ENCODE results near the gene UMAD1.

UMAD1 gene

GRCh38 chr7:7764520-7765396 is 124.2 kb downstream of the UMAD1 start:
- no peak for DNase-seq (ENCODE audit: low read depth)

GRCh38 chr7:7765422-7765821 is 124.9 kb downstream of the UMAD1 start:
- no peak for DNase-seq (ENCODE audit: low read depth)

- DNase-seq (ENCODE audit: low read depth), result no peak
Observed at GRCh38 chr7:7766671-7767070, 126.1 kb downstream of the UMAD1 start.

GRCh38 chr7:7768977-7769709 is 128.6 kb downstream of the UMAD1 start:
- DNase-seq (ENCODE audit: low read depth), result no peak

- no peak for DNase-seq (ENCODE audit: low read depth)
Observed at GRCh38 chr7:7769710-7770627, 129.4 kb downstream of the UMAD1 start.

- no peak for DNase-seq (ENCODE audit: low read depth)
Observed at GRCh38 chr7:7771452-7771851, 130.9 kb downstream of the UMAD1 start.

- DNase-seq (ENCODE audit: low read depth), result no peak
Observed at GRCh38 chr7:7772397-7772821, 131.9 kb downstream of the UMAD1 start.

- no peak for DNase-seq (ENCODE audit: low read depth)
Observed at GRCh38 chr7:7773334-7774309, 133.1 kb downstream of the UMAD1 start.

- no peak for DNase-seq (ENCODE audit: low read depth)
Observed at GRCh38 chr7:7779888-7780287, 139.3 kb downstream of the UMAD1 start.

- no peak for DNase-seq (ENCODE audit: low read depth)
Observed at GRCh38 chr7:7783001-7783400, 142.4 kb downstream of the UMAD1 start.

- DNase-seq (ENCODE audit: low read depth), result no peak
Observed at GRCh38 chr7:7785344-7785973, 144.9 kb downstream of the UMAD1 start.

- no peak for DNase-seq (ENCODE audit: low read depth)
Observed at GRCh38 chr7:7786595-7786994, 146.0 kb downstream of the UMAD1 start.

- DNase-seq (ENCODE audit: low read depth), result no peak
Observed at GRCh38 chr7:7789551-7789988, 149.0 kb downstream of the UMAD1 start.

- no peak for DNase-seq (ENCODE audit: low read depth)
Observed at GRCh38 chr7:7790041-7790741, 149.6 kb downstream of the UMAD1 start.

GRCh38 chr7:7791523-7791922 is 151.0 kb downstream of the UMAD1 start:
- DNase-seq (ENCODE audit: low read depth), result no peak

- DNase-seq (ENCODE audit: low read depth), result no peak
Observed at GRCh38 chr7:7792056-7792455, 151.5 kb downstream of the UMAD1 start.

GRCh38 chr7:7793249-7793648 is 152.7 kb downstream of the UMAD1 start:
- no peak for DNase-seq (ENCODE audit: low read depth)

GRCh38 chr7:7793921-7794320 is 153.4 kb downstream of the UMAD1 start:
- DNase-seq (ENCODE audit: low read depth), result peak; percentile 17

- no peak for DNase-seq (ENCODE audit: low read depth)
Observed at GRCh38 chr7:7795203-7795602, 154.7 kb downstream of the UMAD1 start.

GRCh38 chr7:7795630-7796121 is 155.1 kb downstream of the UMAD1 start:
- peak; percentile 24 for DNase-seq (ENCODE audit: low read depth)
